Measurements from ENCODE around the gene TBX4.

- TF ChIP-seq CTCF (conservative IDR thresholded peaks at IDR 0.05 in 1 of 2, IDR thresholded peaks at IDR 0.05 in 1 of 2; ENCODE audit: extremely low read depth in 1 of 2, insufficient read depth in 1 of 2, low read depth in 1 of 2, low read length in 2 of 2) = no peak
- no peak for TF ChIP-seq EZH2 (IDR thresholded peaks at IDR 0.05; ENCODE audit: borderline replicate concordance, low read length)
Measured at GRCh38 chr17:61415374-61416210, 36.6 kb upstream of the TBX4 start.

Measured in mammary epithelial cell (primary cell).